HG03378 (cell line): Measurements from ENCODE around the gene VTI1A.

Source experiments
- ATAC-seq: cut with Tn5 transposase; IDR thresholded peaks from one replicate; pipeline ENCODE4 v1.9.1; 2021; ENCODE audit warnings: mild to moderate bottlenecking, moderate library complexity; ENCODE audit not compliant: unreplicated experiment

The VTI1A gene

DNA sequence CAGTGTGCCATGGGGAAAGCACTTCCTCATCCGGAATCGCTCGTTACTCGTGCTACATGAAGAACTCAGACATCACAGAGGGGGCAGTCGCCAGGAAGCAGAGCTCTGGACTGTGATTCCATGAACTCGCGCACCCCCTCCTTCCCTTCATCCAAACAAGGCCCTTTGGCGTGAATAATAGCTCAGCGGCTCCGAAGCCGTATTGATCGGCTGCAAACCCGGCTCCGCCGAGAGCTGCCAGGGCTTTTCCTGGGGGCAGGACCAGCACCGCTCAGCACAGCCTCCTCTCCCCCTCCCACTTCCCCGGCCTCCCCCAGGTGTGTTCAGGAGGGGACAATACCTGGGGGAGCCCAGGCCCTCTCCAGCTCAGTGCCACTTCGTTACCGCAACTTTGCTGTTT is 374.0 kb downstream of the VTI1A start:
- no peak for ATAC-seq

DNA sequence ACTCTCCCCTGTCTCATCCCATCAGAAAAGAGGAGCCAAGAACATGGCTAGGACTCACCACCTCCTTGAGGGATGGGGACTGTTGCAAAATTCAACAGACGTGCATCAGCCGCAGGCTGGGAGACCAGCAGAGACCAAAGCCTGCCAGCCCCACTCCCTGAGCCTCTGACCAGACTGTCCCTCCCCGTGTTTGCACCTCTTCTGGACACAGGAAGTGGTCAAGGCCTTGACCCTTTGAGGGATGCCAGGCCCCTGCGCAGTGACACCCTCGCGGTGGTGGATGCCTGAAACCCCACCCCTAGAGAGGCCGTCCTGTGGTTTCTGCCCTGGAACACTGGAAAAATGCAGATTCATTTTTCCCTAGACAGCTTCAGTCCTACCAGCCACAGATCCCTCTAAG is 374.6 kb downstream of the VTI1A start:
- ATAC-seq: no peak

GRCh38 chr10:112823007-112823406 is 376.0 kb downstream of the VTI1A start:
- no peak for ATAC-seq

DNA sequence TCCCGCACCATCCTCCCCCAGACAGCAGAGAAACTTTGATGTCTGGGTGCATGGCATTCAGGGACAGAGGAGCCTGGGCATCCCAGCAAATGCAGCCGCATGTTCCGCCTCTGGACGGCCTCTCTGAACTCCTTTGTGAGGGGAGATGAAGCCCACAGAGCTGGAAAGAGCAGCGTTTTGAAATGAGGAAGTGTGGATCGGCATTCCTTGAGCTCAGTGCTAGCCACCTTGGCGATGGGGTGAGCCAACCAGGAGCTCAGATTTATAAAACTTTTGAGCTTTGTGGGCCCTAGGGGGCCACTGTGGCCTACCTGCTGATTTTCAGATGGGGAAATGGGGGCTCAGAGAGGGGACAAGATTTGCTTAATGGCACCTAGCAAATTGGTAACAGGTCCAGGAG is 376.6 kb downstream of the VTI1A start:
- no peak for ATAC-seq

DNA sequence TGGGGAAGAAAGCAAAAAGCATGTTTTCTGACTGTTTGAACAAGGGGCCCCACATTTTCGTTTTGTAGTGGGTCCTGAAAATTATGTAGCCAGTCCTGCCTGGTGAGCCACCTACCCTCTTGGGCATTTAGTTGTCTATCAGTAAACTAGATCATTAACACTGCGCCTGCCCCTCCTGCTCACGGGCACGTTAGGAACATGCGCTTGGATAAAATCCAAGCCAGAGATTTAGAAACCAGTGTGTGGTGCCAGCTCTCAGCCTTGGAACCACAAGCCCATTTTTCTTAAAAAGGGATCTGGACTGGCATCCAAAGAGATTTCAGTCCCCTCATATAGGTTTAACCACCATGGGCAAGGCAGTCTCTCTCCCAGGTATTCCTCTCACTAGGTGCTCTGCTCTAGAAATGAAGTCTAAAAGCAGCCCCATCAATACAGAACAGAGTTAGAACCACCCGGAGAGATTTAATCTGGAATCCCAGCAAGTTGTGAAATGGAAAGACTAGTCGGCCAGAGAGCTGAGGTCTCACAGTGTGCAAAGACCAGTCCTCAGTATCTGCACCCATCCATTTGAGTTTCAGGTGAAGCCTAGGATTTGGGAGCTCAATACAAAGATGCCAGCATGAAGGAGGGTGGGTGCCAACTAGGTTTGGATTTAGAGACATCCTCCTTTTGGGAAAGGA is 379.1 kb downstream of the VTI1A start:
- ATAC-seq: no peak

DNA sequence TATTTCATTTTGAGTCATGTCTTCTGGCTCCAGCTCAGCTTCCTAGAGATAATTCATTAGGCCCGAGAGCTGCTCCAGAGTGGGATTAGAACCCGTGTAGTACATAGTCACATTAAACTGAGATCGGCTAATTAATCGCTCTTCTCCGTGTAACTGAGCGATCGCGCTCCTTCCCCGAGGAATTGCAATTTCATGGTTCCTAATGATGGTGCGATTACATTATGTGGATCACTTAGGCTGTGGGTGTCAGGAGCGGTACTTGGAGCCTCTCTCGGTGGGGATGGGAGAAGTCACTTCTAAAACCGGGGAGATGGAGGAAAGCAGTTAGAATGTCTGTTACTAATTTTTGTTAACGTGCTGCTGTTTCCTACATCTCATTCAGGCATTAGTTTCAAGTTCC is 380.1 kb downstream of the VTI1A start:
- no peak for ATAC-seq

GRCh38 chr10:112827951-112828350 is 380.9 kb downstream of the VTI1A start:
- ATAC-seq: no peak

DNA sequence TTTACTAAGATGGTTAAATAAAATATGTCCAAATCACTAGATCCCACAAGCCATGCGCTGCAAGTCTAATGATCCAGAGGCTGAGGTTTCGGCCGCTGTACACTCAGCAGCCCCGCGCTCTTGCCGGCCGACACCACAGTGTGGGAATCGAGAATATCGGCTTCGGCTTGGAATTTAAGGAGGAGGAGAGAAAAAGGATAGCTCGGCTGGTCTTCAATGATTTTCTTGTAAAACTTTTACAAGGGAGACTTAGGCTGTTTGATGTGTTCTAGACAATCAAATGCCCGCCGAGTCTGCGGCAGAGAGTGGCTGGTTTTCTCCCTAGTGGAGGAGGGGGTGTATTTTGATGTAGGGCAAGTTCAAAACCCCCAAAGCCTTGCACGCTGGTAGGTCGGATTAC is 384.8 kb downstream of the VTI1A start:
- ATAC-seq: no peak

DNA sequence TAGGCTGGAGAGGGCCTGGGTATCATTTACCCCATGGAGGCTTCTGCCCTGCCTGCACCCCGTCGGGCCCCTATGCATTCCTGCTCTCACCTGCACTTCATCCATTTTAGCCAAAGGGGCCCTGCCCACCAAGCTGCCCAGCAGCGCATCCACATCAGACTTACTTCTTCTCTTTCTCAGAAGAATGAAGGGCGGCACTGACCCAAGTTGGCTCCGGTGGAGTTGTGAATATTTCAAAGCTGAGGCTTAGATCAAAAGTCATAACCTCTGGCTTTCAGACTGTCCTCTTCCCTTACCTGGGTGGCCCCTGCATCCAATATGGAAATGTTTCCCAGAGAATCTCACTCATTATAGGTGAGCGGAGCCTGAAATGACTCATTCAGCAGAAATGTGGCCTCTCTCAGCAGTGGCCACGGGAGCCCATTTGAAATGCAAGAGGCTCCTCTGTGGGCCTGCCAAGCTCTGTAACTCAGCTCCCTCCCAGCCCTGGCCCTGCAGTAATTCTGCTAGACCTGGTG is 385.4 kb downstream of the VTI1A start:
- ATAC-seq: no peak

DNA sequence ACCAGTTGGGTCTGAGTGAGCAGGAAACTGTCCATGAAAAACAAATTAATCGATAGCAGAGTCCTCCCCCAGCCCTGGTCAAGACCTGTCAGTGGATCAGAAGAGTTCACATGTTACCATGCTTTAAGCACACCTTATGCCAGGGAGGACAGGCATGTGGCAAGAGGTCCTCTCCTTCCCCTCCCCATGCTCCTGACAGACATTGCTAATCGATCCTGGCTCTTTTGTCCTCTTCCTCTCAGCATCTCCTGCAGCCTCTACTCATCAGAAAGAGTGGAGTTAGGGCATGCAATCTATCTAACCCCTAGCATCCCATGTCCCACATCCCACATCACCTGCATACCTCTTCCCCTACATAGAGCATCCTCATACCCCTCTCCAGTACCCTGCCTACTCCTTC is 385.9 kb downstream of the VTI1A start:
- ATAC-seq: no peak

GRCh38 chr10:112834751-112835181 is 387.8 kb downstream of the VTI1A start:
- ATAC-seq: no peak

- ATAC-seq: no peak
Measured at GRCh38 chr10:112835217-112835715, 388.3 kb downstream of the VTI1A start.

- no peak for ATAC-seq
Measured at GRCh38 chr10:112835944-112836451, 389.0 kb downstream of the VTI1A start.

- no peak for ATAC-seq
Measured at GRCh38 chr10:112838784-112839481, 391.9 kb downstream of the VTI1A start.

DNA sequence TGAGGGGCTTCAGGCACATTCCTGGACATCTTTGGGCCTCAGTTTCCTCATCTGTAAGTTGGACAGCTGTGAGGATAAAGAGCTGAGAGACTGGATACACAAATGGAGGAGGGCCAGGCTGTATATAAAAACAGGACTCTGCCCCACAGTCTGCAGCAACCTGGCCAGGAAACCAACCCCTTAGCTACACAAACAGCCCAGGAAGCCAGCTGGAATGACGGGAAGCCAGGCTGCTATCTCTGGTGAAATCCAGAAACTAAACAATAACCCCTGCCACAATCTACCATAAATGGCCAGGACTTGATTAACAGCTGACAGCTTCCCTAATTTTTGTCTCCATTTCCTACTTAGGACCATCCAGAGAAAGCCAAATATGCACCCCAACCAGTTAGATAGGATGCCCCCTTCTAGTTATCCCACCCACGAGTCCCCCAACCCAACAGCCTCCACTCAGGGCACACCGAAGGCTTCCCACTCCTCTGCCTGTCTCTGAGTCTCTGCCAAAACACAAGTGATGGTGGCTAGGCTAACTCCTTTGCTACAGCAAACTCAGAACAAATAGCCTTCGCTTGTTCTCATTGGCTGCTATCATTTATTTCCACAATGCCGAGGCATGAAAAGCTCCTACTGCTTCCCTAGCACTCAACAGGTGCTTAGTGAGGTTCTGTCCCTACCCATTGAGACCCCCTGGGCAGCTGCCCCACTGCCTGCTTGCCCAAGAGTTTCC is 393.1 kb downstream of the VTI1A start:
- ATAC-seq: no peak

DNA sequence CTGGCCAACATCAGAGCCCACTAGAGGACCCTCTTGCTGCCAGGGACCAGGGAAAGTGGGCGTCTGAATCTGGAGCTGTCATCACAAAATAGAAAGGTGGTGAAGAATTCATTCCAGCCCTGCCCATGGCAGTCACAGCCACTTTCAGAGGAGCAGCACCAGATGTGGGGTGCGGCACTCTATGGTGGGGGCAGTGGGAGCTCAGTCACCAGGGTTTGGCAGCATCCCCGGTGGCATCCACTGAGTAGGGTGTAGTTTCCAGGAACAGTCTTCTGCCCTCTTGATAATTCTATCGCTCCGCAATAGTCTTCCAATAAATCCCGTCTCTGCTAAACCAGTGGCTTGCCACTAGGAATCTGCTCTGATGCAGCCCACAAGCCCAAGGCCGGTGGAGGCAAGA is 394.5 kb downstream of the VTI1A start:
- ATAC-seq: no peak

GRCh38 chr10:112842832-112843360 is 395.9 kb downstream of the VTI1A start:
- ATAC-seq: peak; percentile 92

GRCh38 chr10:112843623-112844022 is 396.6 kb downstream of the VTI1A start:
- ATAC-seq: no peak

- no peak for ATAC-seq
Measured at GRCh38 chr10:112844681-112845544, 397.9 kb downstream of the VTI1A start.

DNA sequence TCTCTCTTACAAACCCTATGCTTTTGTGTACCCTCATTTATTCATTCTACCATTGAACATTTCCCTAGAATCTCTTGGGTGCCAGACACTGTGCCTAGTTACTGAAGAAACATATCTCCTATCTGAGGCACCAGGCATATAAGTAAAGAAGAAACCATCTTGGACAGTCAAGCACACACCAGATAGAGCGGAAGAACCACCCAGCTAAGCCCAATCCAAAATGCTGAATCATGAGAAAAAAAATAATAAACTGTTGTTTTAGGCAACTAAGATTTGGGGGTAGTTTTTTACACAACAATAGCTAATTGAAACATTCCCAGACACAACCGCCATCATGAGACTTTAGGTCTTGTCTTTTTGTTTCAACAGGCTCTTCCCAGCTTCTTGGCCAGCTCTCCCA is 400.8 kb downstream of the VTI1A start:
- no peak for ATAC-seq
